ENCODE results near the gene OR51B2. TPM values are rescaled to one million over a fixed set of nuclear protein-coding genes. Genes with fewer than 3 reads are reported as not detected.
"Not testable (repeated sequence)": the region's sequence is repeated elsewhere in the genome, so short reads cannot be mapped to it uniquely, and the experiment has no call there.

OR51B2 gene
- total RNA-seq, 1 experiment from 2014 or later: not detected

DNA sequence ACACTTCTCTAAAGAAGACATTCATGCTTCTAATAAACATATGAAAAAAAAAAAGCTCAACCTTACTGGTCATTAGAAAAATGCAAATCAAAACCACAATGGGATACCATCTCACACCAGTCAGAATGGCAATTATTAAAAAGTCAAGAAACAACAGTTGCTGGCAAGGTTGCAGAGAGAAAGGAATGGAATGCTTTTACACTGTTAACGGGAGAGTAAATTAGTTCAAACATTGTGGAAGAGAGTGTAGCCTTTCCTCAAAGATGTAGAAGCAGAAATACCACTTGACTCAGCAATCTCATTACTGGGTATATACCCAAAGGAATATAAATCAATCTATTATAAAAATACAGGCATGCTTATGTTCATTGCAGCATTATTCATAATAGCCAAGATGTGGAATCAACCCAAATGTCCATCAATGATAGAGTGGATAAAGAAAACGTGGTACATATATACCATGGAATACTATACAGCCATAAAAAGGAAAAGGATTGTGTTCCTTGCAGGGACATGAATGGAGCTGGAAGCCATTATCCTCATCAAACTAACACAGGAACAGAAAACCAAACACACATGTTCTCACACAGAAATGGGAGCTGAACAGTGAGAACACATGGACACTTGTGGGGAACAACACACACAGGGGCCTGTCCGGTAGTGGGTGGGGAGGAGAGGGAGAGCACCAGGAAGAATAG, 10.6 kb downstream of the OR51B2 start:
- H3K27ac ChIP-seq (ENCODE audit: low read length); intact Hi-C loops (cut with micrococcal nuclease; ENCODE audit: unreplicated experiment); CTCF ChIA-PET; H3K4me3 ChIP-seq (ENCODE audit: low read depth in 2 of 2, low read length in 2 of 2); in situ Hi-C loops (cut with HindIII; ENCODE audit: low pct_unique_long_range_greater_than_20kb, low sequenced_read_pairs); POLR2A ChIA-PET; H3K27me3 ChIP-seq (ENCODE audit: control insufficient read depth, insufficient read depth, low read length); ATAC-seq; BruUV-seq (replicated peaks); DNase-seq (ENCODE audit: low read depth, low spot score); H3K4me1 ChIP-seq (ENCODE audit: control insufficient read depth, insufficient read depth, low read length); H3K36me3 ChIP-seq (ENCODE audit: control insufficient read depth, insufficient read depth, low read length); H3K9me3 ChIP-seq (ENCODE audit: control insufficient read depth, insufficient read depth, low read depth, low read length): not testable (repeated sequence)

DNA sequence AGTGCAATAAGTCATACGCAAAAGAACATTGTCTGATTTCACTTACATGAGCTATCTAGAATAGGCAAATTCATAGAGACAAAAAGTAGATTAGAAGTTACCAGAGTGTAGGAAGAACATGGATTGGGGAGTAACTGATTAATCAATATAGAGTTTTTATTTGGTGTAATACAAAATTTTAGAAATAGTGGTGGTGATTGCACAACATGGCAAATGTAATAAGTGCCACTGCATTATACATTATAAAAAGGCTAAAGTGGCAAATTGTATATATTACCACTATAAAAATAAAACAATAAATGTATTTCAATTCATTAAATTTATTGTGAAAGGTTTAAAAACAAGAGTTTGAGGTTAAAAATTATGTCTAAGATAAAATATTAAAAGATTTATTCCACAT, 13.7 kb downstream of the OR51B2 start:
- CTCF ChIA-PET: no interaction called here

DNA sequence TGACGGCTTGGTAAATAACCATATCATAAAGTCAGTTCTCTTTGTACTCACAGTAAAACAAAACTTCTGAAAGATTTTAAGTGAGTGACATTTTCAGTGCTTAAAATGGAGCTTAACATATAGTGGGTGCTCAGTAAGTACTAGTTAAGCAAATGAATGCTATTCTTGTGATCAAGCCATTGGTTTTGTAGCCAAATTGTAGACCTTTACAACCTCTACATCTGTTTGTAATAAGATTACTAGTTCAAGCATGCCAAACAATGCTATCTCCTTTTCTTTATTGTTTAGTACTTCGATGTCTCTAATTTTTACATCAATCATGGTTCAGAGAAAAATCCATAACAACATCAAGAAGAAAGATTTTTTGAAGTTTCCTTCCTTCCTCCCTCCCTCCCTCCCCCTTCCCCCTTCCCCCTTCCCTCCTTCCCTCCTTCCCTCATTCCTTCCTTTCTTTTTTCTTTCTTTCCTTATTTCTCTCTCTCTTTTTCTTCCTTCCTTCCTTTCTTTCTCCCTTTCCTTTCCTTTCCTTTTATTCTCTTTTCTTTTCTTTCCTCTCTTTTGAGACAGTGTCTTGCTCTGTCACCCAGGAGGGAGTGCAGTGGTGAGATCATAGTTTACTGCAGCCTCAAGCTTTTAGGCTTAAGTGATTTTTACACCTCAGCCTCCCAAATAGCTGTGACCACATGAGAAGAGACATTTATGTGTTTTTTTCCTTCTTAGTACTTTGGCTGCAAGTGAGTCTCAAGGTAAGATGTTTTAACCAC, 16.7 kb downstream of the OR51B2 start:
- in situ Hi-C loops (cut with HindIII; ENCODE audit: low pct_unique_long_range_greater_than_20kb, low sequenced_read_pairs): no loop called here
- Histone ChIP-seq H3K27me3 (ENCODE audit: control insufficient read depth, insufficient read depth, low read length) (no peaks in the 10 kb centered on the region; the same call in 1 of the 2 replicates), H3K4me3 (ENCODE audit: low read depth in 2 of 2, low read length in 2 of 2) (no peak overlapping the region), H3K4me1 (ENCODE audit: control insufficient read depth, insufficient read depth, low read length) (no peaks in the 10 kb centered on the region), H3K36me3 (ENCODE audit: control insufficient read depth, insufficient read depth, low read length) (no peaks in the 10 kb centered on the region), H3K9me3 (ENCODE audit: control insufficient read depth, insufficient read depth, low read depth, low read length) (no peaks in the 10 kb centered on the region), H3K27ac (ENCODE audit: low read length) (no peak overlapping the region)
- ChIA-PET POLR2A (no interaction called here), CTCF (no interaction called here)
- intact Hi-C loops (cut with micrococcal nuclease; ENCODE audit: unreplicated experiment): no loop called here
- ATAC-seq (no peak), DNase-seq (ENCODE audit: low read depth, low spot score) (no peak)
- no TSS peak for BruUV-seq (replicated peaks)
- TF ChIP-seq TCF7L2 (IDR thresholded peaks at IDR 0.05; ENCODE audit: low read depth, low read length) (no peak), POLR2AphosphoS5 (IDR thresholded peaks at IDR 0.05; ENCODE audit: low read depth, low read length) (no peak), SIN3A (IDR thresholded peaks at IDR 0.05; ENCODE audit: borderline replicate concordance, insufficient read depth, low read depth, low read length) (no peak)
- TF ChIP-seq, protein P1, sequence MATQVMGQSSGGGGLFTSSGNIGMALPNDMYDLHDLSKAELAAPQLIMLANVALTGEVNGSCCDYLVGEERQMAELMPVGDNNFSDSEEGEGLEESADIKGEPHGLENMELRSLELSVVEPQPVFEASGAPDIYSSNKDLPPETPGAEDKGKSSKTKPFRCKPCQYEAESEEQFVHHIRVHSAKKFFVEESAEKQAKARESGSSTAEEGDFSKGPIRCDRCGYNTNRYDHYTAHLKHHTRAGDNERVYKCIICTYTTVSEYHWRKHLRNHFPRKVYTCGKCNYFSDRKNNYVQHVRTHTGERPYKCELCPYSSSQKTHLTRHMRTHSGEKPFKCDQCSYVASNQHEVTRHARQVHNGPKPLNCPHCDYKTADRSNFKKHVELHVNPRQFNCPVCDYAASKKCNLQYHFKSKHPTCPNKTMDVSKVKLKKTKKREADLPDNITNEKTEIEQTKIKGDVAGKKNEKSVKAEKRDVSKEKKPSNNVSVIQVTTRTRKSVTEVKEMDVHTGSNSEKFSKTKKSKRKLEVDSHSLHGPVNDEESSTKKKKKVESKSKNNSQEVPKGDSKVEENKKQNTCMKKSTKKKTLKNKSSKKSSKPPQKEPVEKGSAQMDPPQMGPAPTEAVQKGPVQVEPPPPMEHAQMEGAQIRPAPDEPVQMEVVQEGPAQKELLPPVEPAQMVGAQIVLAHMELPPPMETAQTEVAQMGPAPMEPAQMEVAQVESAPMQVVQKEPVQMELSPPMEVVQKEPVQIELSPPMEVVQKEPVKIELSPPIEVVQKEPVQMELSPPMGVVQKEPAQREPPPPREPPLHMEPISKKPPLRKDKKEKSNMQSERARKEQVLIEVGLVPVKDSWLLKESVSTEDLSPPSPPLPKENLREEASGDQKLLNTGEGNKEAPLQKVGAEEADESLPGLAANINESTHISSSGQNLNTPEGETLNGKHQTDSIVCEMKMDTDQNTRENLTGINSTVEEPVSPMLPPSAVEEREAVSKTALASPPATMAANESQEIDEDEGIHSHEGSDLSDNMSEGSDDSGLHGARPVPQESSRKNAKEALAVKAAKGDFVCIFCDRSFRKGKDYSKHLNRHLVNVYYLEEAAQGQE (IDR thresholded peaks at IDR 0.05; ENCODE audit: insufficient read depth in 1 of 2, low read depth in 2 of 2, low read length in 1 of 2): no peak

More for the DNA sequence above, 13.7 kb downstream of the OR51B2 start:
- H3K9me3 ChIP-seq (ENCODE audit: control insufficient read depth, insufficient read depth, low read depth, low read length): no peaks in the 10 kb centered on the region
- no peak for ATAC-seq
- DNase-seq (ENCODE audit: low read depth, low spot score): no peak
- no TSS peak for BruUV-seq (replicated peaks)
- H3K36me3 ChIP-seq (ENCODE audit: control insufficient read depth, insufficient read depth, low read length): no peaks in the 10 kb centered on the region
- H3K4me3 ChIP-seq (ENCODE audit: low read depth in 2 of 2, low read length in 2 of 2): no peak overlapping the region
- no peaks in the 10 kb centered on the region for H3K4me1 ChIP-seq (ENCODE audit: control insufficient read depth, insufficient read depth, low read length)
- in situ Hi-C loops (cut with HindIII; ENCODE audit: low pct_unique_long_range_greater_than_20kb, low sequenced_read_pairs) (no loop called here), intact Hi-C loops (cut with micrococcal nuclease; ENCODE audit: unreplicated experiment) (no loop called here)
- POLR2A ChIA-PET: no interaction called here
- TF ChIP-seq, protein P2, sequence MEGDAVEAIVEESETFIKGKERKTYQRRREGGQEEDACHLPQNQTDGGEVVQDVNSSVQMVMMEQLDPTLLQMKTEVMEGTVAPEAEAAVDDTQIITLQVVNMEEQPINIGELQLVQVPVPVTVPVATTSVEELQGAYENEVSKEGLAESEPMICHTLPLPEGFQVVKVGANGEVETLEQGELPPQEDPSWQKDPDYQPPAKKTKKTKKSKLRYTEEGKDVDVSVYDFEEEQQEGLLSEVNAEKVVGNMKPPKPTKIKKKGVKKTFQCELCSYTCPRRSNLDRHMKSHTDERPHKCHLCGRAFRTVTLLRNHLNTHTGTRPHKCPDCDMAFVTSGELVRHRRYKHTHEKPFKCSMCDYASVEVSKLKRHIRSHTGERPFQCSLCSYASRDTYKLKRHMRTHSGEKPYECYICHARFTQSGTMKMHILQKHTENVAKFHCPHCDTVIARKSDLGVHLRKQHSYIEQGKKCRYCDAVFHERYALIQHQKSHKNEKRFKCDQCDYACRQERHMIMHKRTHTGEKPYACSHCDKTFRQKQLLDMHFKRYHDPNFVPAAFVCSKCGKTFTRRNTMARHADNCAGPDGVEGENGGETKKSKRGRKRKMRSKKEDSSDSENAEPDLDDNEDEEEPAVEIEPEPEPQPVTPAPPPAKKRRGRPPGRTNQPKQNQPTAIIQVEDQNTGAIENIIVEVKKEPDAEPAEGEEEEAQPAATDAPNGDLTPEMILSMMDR (IDR thresholded peaks at IDR 0.05): no peak
- no peak for TF ChIP-seq SIN3A (IDR thresholded peaks at IDR 0.05; ENCODE audit: borderline replicate concordance, insufficient read depth, low read depth, low read length)
- no peak overlapping the region for H3K27ac ChIP-seq (ENCODE audit: low read length)
- H3K27me3 ChIP-seq (ENCODE audit: control insufficient read depth, insufficient read depth, low read length): no peaks in the 10 kb centered on the region; the same call in 1 of the 2 replicates

Data from Panc1 (cell line).